CMK (cell line): ENCODE measurements around the gene C19orf81.

Experiments used
- DNase-seq: peaks from one replicate; pipeline ENCODE4 v3.0.0-alpha.2; 2010; ENCODE audit warnings: low read depth

Gene C19orf81

GRCh38 chr19:50629801-50630200, 19.4 kb upstream of the C19orf81 start:
- DNase-seq: no peak

GRCh38 chr19:50632151-50632835, 17.0 kb upstream of the C19orf81 start:
- DNase-seq: no peak

GRCh38 chr19:50633359-50633758, 15.9 kb upstream of the C19orf81 start:
- no peak for DNase-seq

GRCh38 chr19:50633973-50634372, 15.3 kb upstream of the C19orf81 start:
- no peak for DNase-seq

- DNase-seq: no peak
Observed at GRCh38 chr19:50636317-50637085, 12.7 kb upstream of the C19orf81 start.

GRCh38 chr19:50638600-50638999, 10.6 kb upstream of the C19orf81 start:
- DNase-seq: no peak

- DNase-seq: no peak
Observed at GRCh38 chr19:50639121-50640112, 9.8 kb upstream of the C19orf81 start, which contains the start of gene SYT3. TSS of gene SYT3 (minus strand) at chr19:50639881. CDS start at chr19:50637411, 2,470 bp downstream.

- DNase-seq: no peak
Observed at GRCh38 chr19:50640368-50640767, 8.9 kb upstream of the C19orf81 start.

- DNase-seq: no peak
Observed at GRCh38 chr19:50644315-50644915, 4.8 kb upstream of the C19orf81 start.

- DNase-seq: no peak
Observed at GRCh38 chr19:50645107-50645506, 4.1 kb upstream of the C19orf81 start.

GRCh38 chr19:50646074-50646807, 3.0 kb upstream of the C19orf81 start:
- no peak for DNase-seq

- DNase-seq: no peak
Observed at GRCh38 chr19:50647879-50648615, 1.2 kb upstream of the C19orf81 start.

- DNase-seq: no peak
Observed at GRCh38 chr19:50648659-50649058, 586 bp upstream of the C19orf81 start.

- DNase-seq: no peak
Observed at GRCh38 chr19:50651174-50651573, 1.9 kb downstream of the C19orf81 start.

GRCh38 chr19:50652722-50653121, 3.5 kb downstream of the C19orf81 start:
- DNase-seq: no peak

- no peak for DNase-seq
Observed at GRCh38 chr19:50654882-50655281, 5.6 kb downstream of the C19orf81 start.

GRCh38 chr19:50657222-50657669, 8.0 kb downstream of the C19orf81 start:
- no peak for DNase-seq

GRCh38 chr19:50657712-50658440, 8.6 kb downstream of the C19orf81 start:
- DNase-seq: peak; percentile 100
